ENCODE measurements around the gene TAF11L9. TPM values are rescaled to one million over a fixed set of nuclear protein-coding genes. Genes with fewer than 3 reads are reported as not detected.

Gene TAF11L9
- polyA plus RNA-seq, 3 donors = not detected

DNA sequence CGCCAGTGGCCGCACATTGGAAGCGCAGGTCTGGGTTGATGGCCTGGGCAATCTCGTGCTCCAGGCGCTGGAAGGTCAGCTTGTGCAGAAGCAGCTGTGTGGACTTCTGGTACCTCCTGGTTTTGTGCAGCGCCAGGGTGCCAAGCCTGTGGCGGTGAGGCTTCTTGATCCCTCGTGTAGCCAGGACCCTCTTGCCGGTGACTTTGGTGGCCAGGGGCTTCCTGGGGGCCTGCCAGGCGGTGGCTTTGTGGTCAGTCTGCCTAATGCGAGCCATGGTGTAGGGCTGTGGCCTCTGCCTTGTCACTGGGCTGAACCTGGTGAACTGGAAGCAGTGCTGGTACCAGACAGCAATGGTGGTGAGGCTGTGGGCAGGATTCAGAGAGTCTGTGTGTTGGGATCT, 31.5 kb upstream of the TAF11L9 start:
- Mint-ChIP-seq H3K36me3 (no peaks in the 10 kb centered on the region), H3K27me3 (ENCODE audit: low read depth in 3 of 3) (peaks cover 0 to 2% (median 0%) of the 10 kb centered on the region in 3 donors), H3K4me3 (no peak overlapping the region), H3K27ac (peak overlapping the region in 1 of 7 donors; percentile 23), H3K4me1 (no peaks in the 10 kb centered on the region), H3K9me3 (peaks cover 0 to 18% (median 6%) of the 10 kb centered on the region in 7 donors)
- Histone ChIP-seq H3K9me3 (replicated peaks in 1 of 2; ENCODE audit: control insufficient read depth in 1 of 2, insufficient read depth in 1 of 2, low read length in 2 of 2) (peaks cover 1 to 6% of the 10 kb centered on the region in 2 donors), H3K36me3 (replicated peaks in 1 of 2; ENCODE audit: control insufficient read depth in 1 of 2, insufficient read depth in 2 of 2, low read length in 2 of 2) (no peaks in the 10 kb centered on the region), H3K79me2 (ENCODE audit: insufficient read depth, low read length) (no peaks in the 10 kb centered on the region), H3K9ac (ENCODE audit: insufficient read depth, low read length, poor library complexity, severe bottlenecking) (no peak overlapping the region), H3K27me3 (ENCODE audit: control insufficient read depth in 2 of 2, insufficient read depth in 2 of 2, low read length in 2 of 2) (no peaks in the 10 kb centered on the region), H3K27ac (ENCODE audit: low read depth in 1 of 2, low read length in 2 of 2) (no peak overlapping the region), H3K4me3 (replicated peaks in 1 of 3; ENCODE audit: low read depth in 2 of 3, low read length in 3 of 3) (no peak overlapping the region), H2AFZ (ENCODE audit: insufficient read depth, low read depth, low read length, poor library complexity, severe bottlenecking) (no peak overlapping the region), H3K4me2 (replicated peaks; ENCODE audit: extremely low read depth, low read length, poor library complexity, severe bottlenecking) (no peak overlapping the region), H4K20me1 (ENCODE audit: insufficient read depth, low read length) (no peaks in the 10 kb centered on the region), H3K4me1 (ENCODE audit: control insufficient read depth in 1 of 2, insufficient read depth in 2 of 2, low read length in 2 of 2) (no peaks in the 10 kb centered on the region)
- WGBS (ENCODE audit: insufficient coverage) = 96% methylated on average over 11 of the region's 11 CpGs
- TF ChIP-seq, protein P1, sequence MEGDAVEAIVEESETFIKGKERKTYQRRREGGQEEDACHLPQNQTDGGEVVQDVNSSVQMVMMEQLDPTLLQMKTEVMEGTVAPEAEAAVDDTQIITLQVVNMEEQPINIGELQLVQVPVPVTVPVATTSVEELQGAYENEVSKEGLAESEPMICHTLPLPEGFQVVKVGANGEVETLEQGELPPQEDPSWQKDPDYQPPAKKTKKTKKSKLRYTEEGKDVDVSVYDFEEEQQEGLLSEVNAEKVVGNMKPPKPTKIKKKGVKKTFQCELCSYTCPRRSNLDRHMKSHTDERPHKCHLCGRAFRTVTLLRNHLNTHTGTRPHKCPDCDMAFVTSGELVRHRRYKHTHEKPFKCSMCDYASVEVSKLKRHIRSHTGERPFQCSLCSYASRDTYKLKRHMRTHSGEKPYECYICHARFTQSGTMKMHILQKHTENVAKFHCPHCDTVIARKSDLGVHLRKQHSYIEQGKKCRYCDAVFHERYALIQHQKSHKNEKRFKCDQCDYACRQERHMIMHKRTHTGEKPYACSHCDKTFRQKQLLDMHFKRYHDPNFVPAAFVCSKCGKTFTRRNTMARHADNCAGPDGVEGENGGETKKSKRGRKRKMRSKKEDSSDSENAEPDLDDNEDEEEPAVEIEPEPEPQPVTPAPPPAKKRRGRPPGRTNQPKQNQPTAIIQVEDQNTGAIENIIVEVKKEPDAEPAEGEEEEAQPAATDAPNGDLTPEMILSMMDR (IDR thresholded peaks at IDR 0.05) = no peak
- DNase-seq = no peak
- intact Hi-C loops (cut with micrococcal nuclease) = no loop called here

DNA sequence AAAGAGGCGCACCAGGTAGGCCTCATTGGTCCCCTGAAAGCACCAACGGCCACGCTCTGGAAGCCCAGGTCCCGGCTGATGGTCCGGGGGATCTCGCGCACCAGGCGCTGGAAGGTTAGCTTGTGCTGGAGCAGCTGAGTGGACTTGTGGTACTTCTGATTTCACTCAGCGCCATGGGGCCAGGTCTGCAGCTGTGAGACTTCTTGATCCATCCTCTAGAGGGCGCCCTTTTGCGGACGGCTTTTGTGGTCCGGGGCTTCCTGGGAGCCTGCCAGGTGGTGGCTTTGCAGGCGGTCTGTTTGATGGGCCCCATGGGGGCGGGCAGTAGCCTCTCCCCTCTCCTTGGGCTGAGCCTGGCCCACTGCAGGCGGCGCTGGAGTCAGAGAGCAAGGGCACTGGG, 26.4 kb upstream of the TAF11L9 start:
- 94% methylated on average over 17 of the region's 17 CpGs for whole genome bisulfite sequencing (ENCODE audit: insufficient coverage)
- Mint-ChIP-seq H3K27ac (no peak overlapping the region), H3K36me3 (no peaks in the 10 kb centered on the region), H3K4me1 (no peaks in the 10 kb centered on the region), H3K9me3 (peaks cover 4 to 22% (median 8%) of the 10 kb centered on the region in 7 donors), H3K4me3 (no peak overlapping the region), H3K27me3 (ENCODE audit: low read depth in 3 of 3) (peaks cover 0 to 3% (median 0%) of the 10 kb centered on the region in 3 donors)
- no peaks in the 10 kb centered on the region for H4K20me1 ChIP-seq (ENCODE audit: insufficient read depth, low read length)
- no peaks in the 10 kb centered on the region for H3K27me3 ChIP-seq (ENCODE audit: control insufficient read depth in 2 of 2, insufficient read depth in 2 of 2, low read length in 2 of 2)
- no peak overlapping the region for H3K4me3 ChIP-seq (replicated peaks in 1 of 3; ENCODE audit: low read depth in 2 of 3, low read length in 3 of 3)
- H3K4me1 ChIP-seq (ENCODE audit: control insufficient read depth in 1 of 2, insufficient read depth in 2 of 2, low read length in 2 of 2) = no peaks in the 10 kb centered on the region
- intact Hi-C loops (cut with micrococcal nuclease) = no loop called here
- H3K36me3 ChIP-seq (replicated peaks in 1 of 2; ENCODE audit: control insufficient read depth in 1 of 2, insufficient read depth in 2 of 2, low read length in 2 of 2) = no peaks in the 10 kb centered on the region
- H2AFZ ChIP-seq (ENCODE audit: insufficient read depth, low read depth, low read length, poor library complexity, severe bottlenecking) = no peak overlapping the region
- H3K9ac ChIP-seq (ENCODE audit: insufficient read depth, low read length, poor library complexity, severe bottlenecking) = no peak overlapping the region
- TF ChIP-seq, protein P1 (IDR thresholded peaks at IDR 0.05) = no peak
- no peak overlapping the region for H3K4me2 ChIP-seq (replicated peaks; ENCODE audit: extremely low read depth, low read length, poor library complexity, severe bottlenecking)
- DNase-seq = no peak
- H3K9me3 ChIP-seq (replicated peaks in 1 of 2; ENCODE audit: control insufficient read depth in 1 of 2, insufficient read depth in 1 of 2, low read length in 2 of 2) = peaks cover 7 to 13% of the 10 kb centered on the region in 2 donors
- no peaks in the 10 kb centered on the region for H3K79me2 ChIP-seq (ENCODE audit: insufficient read depth, low read length)
- H3K27ac ChIP-seq (ENCODE audit: low read depth in 1 of 2, low read length in 2 of 2) = no peak overlapping the region
